H1 (cell line): Measurements from ENCODE around the gene CALCOCO2. TPM values are rescaled to one million over a fixed set of nuclear protein-coding genes. Genes with fewer than 3 reads are reported as not detected.

Source experiments
- CTCF ChIA-PET: fragments of 300-600 bp; sonication (Branson Sonifier 250); formaldehyde crosslinking; loops from one replicate; lab custom pipeline; 2021; ENCODE audit not compliant: partially characterized antibody; lab: Charles Lee
- POLR2A ChIA-PET: fragments of 300-600 bp; sonication (Branson Sonifier 250); formaldehyde crosslinking; loops from one replicate; lab custom pipeline; 2021; ENCODE audit warnings: inconsistent platforms; ENCODE audit not compliant: partially characterized antibody; lab: Charles Lee
- DNase-seq, 2 experiments: peaks; one replicate each; pipeline versions ENCODE4 v3.0.0 to v3.0.0-alpha.2; 2010 to 2022; ENCODE audit warnings: low spot score in 2 of 2, low read depth in 1 of 2, mixed read lengths in 1 of 2
- FAIRE-seq: peaks from 2 replicates; lab custom pipeline; 2011; peaks lifted over from hg19 to GRCh38; lab: Jason Lieb, UNC
- H2AFZ ChIP-seq: 2 replicates; pipeline ENCODE4 v1.8.1; 2012; ENCODE audit warnings: low read length, inconsistent platforms
- H2AK5ac ChIP-seq: 2 replicates; pipeline ENCODE4 v1.6.1; 2013; ENCODE audit warnings: low read depth, low read length
- H2BK120ac ChIP-seq: replicated peaks from 2 replicates; pipeline ENCODE3; 2013; ENCODE audit warnings: low read depth, low read length, inconsistent platforms
- H2BK12ac ChIP-seq: 2 replicates; pipeline ENCODE4 v1.6.1; 2013; ENCODE audit warnings: low read depth, low read length
- H2BK15ac ChIP-seq: 2 replicates; pipeline ENCODE4 v1.6.1; 2013; ENCODE audit warnings: low read length
- H2BK20ac ChIP-seq: 2 replicates; pipeline ENCODE4 v1.6.1; 2013; ENCODE audit warnings: low read length
- H2BK5ac ChIP-seq: 2 replicates; pipeline ENCODE4 v1.6.1; 2013; ENCODE audit warnings: low read depth, low read length
- H3K14ac ChIP-seq: 2 replicates; pipeline ENCODE4 v1.6.1; 2013; ENCODE audit warnings: inconsistent platforms; ENCODE audit not compliant: insufficient read length
- H3K18ac ChIP-seq: 2 replicates; pipeline ENCODE4 v1.6.1; 2013; ENCODE audit warnings: low read length; ENCODE audit errors: extremely low read depth
- H3K23ac ChIP-seq: 2 replicates; pipeline ENCODE4 v1.6.1; 2013; ENCODE audit warnings: inconsistent platforms; ENCODE audit not compliant: insufficient read length
- H3K23me2 ChIP-seq: 2 replicates; pipeline ENCODE4 v1.6.1; 2013; ENCODE audit warnings: low read depth, low read length
- H3K27ac ChIP-seq: 2 replicates; pipeline ENCODE4 v1.6.1; 2011; ENCODE audit warnings: low read depth, low read length, inconsistent platforms
- H3K27me3 ChIP-seq, 4 experiments: replicated peaks in 1 of 4; 1 replicate in 1 of 4; 2 replicates in 3 of 4; pipeline versions ENCODE4 v1.6.1 to v1.8.1; 2011 to 2013; ENCODE audit warnings: low read length in 3 of 4, mild to moderate bottlenecking in 3 of 4, inconsistent platforms in 2 of 4, mixed read lengths in 2 of 4, moderate library complexity in 1 of 4; ENCODE audit not compliant: control insufficient read depth in 3 of 4, insufficient read depth in 3 of 4; ENCODE audit errors: extremely low read depth in 1 of 4
- H3K36me3 ChIP-seq, 4 experiments: 2 replicates each; pipeline versions ENCODE4 v1.6.1 to v1.8.1; 2011 to 2013; ENCODE audit warnings: mild to moderate bottlenecking in 4 of 4, low read length in 3 of 4, moderate library complexity in 2 of 4, control low read depth in 1 of 4, inconsistent platforms in 1 of 4; ENCODE audit not compliant: insufficient read depth in 4 of 4, control insufficient read depth in 2 of 4
- H3K4ac ChIP-seq: replicated peaks from 2 replicates; pipeline ENCODE3; 2013; ENCODE audit warnings: low read length, low read depth, mixed read lengths, inconsistent platforms; ENCODE audit not compliant: insufficient read length
- H3K4me1 ChIP-seq, 4 experiments: replicated peaks in 1 of 4; 1 replicate in 1 of 4; 2 replicates in 3 of 4; pipeline versions ENCODE4 v1.6.1 to v1.8.1; 2011 to 2013; ENCODE audit warnings: low read length in 3 of 4, inconsistent platforms in 2 of 4, mixed read lengths in 1 of 4; ENCODE audit not compliant: insufficient read depth in 4 of 4, control insufficient read depth in 3 of 4
- H3K4me2 ChIP-seq, 2 experiments: 2 replicates each; pipeline versions ENCODE4 v1.6.1 to v1.8.1; 2011 to 2013; ENCODE audit warnings: low read depth in 2 of 2, low read length in 2 of 2, control low read depth in 1 of 2, inconsistent platforms in 1 of 2, mild to moderate bottlenecking in 1 of 2; ENCODE audit not compliant: insufficient read depth in 1 of 2
- H3K4me3 ChIP-seq, 4 experiments: fragments of 200-600, 300-600 bp in 1 of 4; sonication (generic), shearing (Covaris generic), sonication (Bioruptor Twin) in 1 of 4; 2 replicates each; pipeline versions ENCODE4 v1.5.1 to v1.8.1; 2011 to 2016; ENCODE audit warnings: low read length in 4 of 4, low read depth in 3 of 4, control low read depth in 2 of 4, inconsistent platforms in 2 of 4, mild to moderate bottlenecking in 2 of 4, mixed read lengths in 1 of 4, moderate library complexity in 1 of 4; ENCODE audit not compliant: insufficient read depth in 2 of 4; ENCODE audit errors: extremely low read depth in 1 of 4
- H3K56ac ChIP-seq: replicated peaks from 2 replicates; pipeline ENCODE3; 2013; ENCODE audit warnings: low read depth, mild to moderate bottlenecking, mixed read lengths, low read length, inconsistent platforms; ENCODE audit not compliant: insufficient read length
- H3K79me1 ChIP-seq: 2 replicates; pipeline ENCODE4 v1.6.1; 2013; ENCODE audit warnings: low read depth, low read length, control low read depth
- H3K79me2 ChIP-seq, 2 experiments: 2 replicates each; pipeline versions ENCODE4 v1.6.1 to v1.8.1; 2012 to 2013; ENCODE audit warnings: low read length in 2 of 2, mild to moderate bottlenecking in 2 of 2, inconsistent platforms in 1 of 2; ENCODE audit not compliant: insufficient read depth in 2 of 2, control insufficient read depth in 1 of 2
- H3K9ac ChIP-seq, 4 experiments: replicated peaks in 1 of 4; 1 replicate in 1 of 4; 2 replicates in 3 of 4; pipeline versions ENCODE4 v1.6.1 to v1.8.1; 2011 to 2013; ENCODE audit warnings: low read depth in 3 of 4, low read length in 3 of 4, control low read depth in 2 of 4, mild to moderate bottlenecking in 2 of 4, moderate library complexity in 2 of 4, inconsistent platforms in 1 of 4; ENCODE audit errors: extremely low read depth in 1 of 4
- H3K9me3 ChIP-seq, 2 experiments: 2 replicates each; pipeline versions ENCODE4 v1.6.1 to v1.8.1; 2012 to 2013; ENCODE audit warnings: mild to moderate bottlenecking in 2 of 2, moderate library complexity in 2 of 2, control low read depth in 1 of 2, inconsistent platforms in 1 of 2, low read depth in 1 of 2, low read length in 1 of 2, mixed read lengths in 1 of 2; ENCODE audit not compliant: insufficient read depth in 2 of 2
- H4K20me1 ChIP-seq, 2 experiments: replicated peaks in 1 of 2; 2 replicates each; pipeline versions ENCODE3 to v1.8.1; 2011 to 2013; ENCODE audit warnings: inconsistent platforms in 2 of 2, low read length in 2 of 2, mild to moderate bottlenecking in 1 of 2; ENCODE audit not compliant: insufficient read depth in 2 of 2, control insufficient read depth in 1 of 2
- H4K5ac ChIP-seq: 2 replicates; pipeline ENCODE4 v1.6.1; 2013; ENCODE audit warnings: low read length, low read depth, mixed read lengths, inconsistent platforms; ENCODE audit not compliant: insufficient read length
- H4K8ac ChIP-seq: 2 replicates; pipeline ENCODE4 v1.8.0; 2013; ENCODE audit warnings: mild to moderate bottlenecking, moderate library complexity, low read length, inconsistent platforms; ENCODE audit not compliant: insufficient read depth; ENCODE audit errors: extremely low read depth
- H4K91ac ChIP-seq: replicated peaks from 2 replicates; pipeline ENCODE3; 2013; ENCODE audit warnings: low read length, mixed read lengths, inconsistent platforms; ENCODE audit not compliant: insufficient read length
- ASH2L ChIP-seq: fragments of 200-600, 300-600 bp; sonication (generic); IDR thresholded peaks from one replicate; pipeline ENCODE4 v1.7.1; 2017; ENCODE audit warnings: low read length
- CREB1 ChIP-seq: IDR thresholded peaks from 2 replicates; pipeline ENCODE4 v1.6.1; 2012; ENCODE audit warnings: inconsistent platforms
- E2F6 ChIP-seq: IDR thresholded peaks from 2 replicates; pipeline ENCODE4 v1.6.1; 2012; ENCODE audit warnings: inconsistent platforms
- EP300 ChIP-seq, 2 experiments: IDR thresholded peaks; 1 replicate in 1 of 2; 2 replicates in 1 of 2; pipeline ENCODE4 v1.6.1; 2011 to 2012; ENCODE audit warnings: low read depth in 2 of 2, low read length in 2 of 2, mild to moderate bottlenecking in 2 of 2, borderline replicate concordance in 1 of 2, inconsistent platforms in 1 of 2, moderate library complexity in 1 of 2
- GTF2F1 ChIP-seq: IDR thresholded peaks from 2 replicates; pipeline ENCODE4 v1.6.1; 2012; ENCODE audit warnings: low read depth, low read length, improper control_type of control experiment, borderline replicate concordance
- RFX5 ChIP-seq: IDR thresholded peaks from 2 replicates; pipeline ENCODE4 v1.6.1; 2011; ENCODE audit warnings: low read depth, low read length, improper control_type of control experiment, borderline replicate concordance
- SAP30 ChIP-seq: fragments of 300-600 bp; sonication (generic); IDR thresholded peaks from 2 replicates; pipeline ENCODE4 v1.7.1; 2012; ENCODE audit warnings: low read length, moderate library complexity, mild to moderate bottlenecking, inconsistent platforms; ENCODE audit not compliant: insufficient read depth, insufficient replicate concordance
- SP1 ChIP-seq: IDR thresholded peaks from 2 replicates; pipeline ENCODE4 v1.6.1; 2011; ENCODE audit warnings: low read depth, low read length
- SP2 ChIP-seq: IDR thresholded peaks from 2 replicates; pipeline ENCODE4 v1.6.1; 2012; ENCODE audit warnings: mild to moderate bottlenecking, low read length, inconsistent platforms
- TAF1 ChIP-seq: IDR thresholded peaks from 2 replicates; pipeline ENCODE4 v1.6.1; 2011; ENCODE audit warnings: mild to moderate bottlenecking, low read depth, low read length
- TAF7 ChIP-seq: optimal IDR thresholded peaks from 2 replicates; pipeline ENCODE3; 2011; ENCODE audit warnings: low read depth, mild to moderate bottlenecking, inconsistent platforms, low read length, moderate library complexity, borderline replicate concordance
- TBP ChIP-seq: IDR thresholded peaks from 2 replicates; pipeline ENCODE4 v1.6.1; 2011; ENCODE audit warnings: low read depth, low read length, improper control_type of control experiment
- WGBS, 2 experiments: shearing (Covaris generic) in 1 of 2; methylation state at CpG; one replicate each; pipeline versions ENCODE4 v1.1.6 to v1.1.7; 2013 to 2015; ENCODE audit warnings: low lambda C conversion rate in 2 of 2, mixed read lengths in 2 of 2, inconsistent platforms in 1 of 2, low coverage in 1 of 2, missing lambda C conversion rate in 1 of 2; ENCODE audit not compliant: insufficient replicate concordance in 2 of 2, insufficient coverage in 1 of 2, insufficient read length in 1 of 2; ENCODE audit errors: extremely low coverage in 1 of 2, missing lambda C conversion rate in 1 of 2; 5-methylcytosine and 5-hydroxymethylcytosine counted together
- polyA plus RNA-seq, 7 experiments: library from polyadenylated mRNA; depleted of rRNA in 3 of 7; stranded (reverse) in 5 of 7; unstranded in 2 of 7; fragments of >200 nt in 5 of 7; fragments of 200-250 nt in 2 of 7; gene quantifications; 1 replicate in 5 of 7; 2 replicates in 1 of 7; 4 replicates in 1 of 7; pipeline versions ENCODE4 v1.2.1 to v1.2.3, GENCODE V29; 2011 to 2013; ENCODE audit warnings: missing spikeins in 2 of 7, mixed read lengths in 2 of 7
- total RNA-seq: library from RNA; stranded (reverse); fragmentation: NEBNext Ultra II Directional; extraction: Animal tissue kit (Norgen Biotek cat#: 25700); gene quantifications from 2 replicates; pipeline ENCODE4 v1.2.1, GENCODE V29; 2021

CALCOCO2 gene
- total and polyA plus RNA-seq, 2 of the 8 experiments (the other 6 are each of a cell fraction or from before 2014, with no cell fraction given) = 12.1 to 31.8 TPM

- H4K5ac ChIP-seq = peak overlapping the region; percentile 69
- no peaks in the 10 kb centered on the region for H3K9me3 ChIP-seq
- H2BK12ac ChIP-seq = peak overlapping the region; percentile 89
- no peak overlapping the region for H2AK5ac ChIP-seq
- H3K56ac ChIP-seq = no peak overlapping the region
- peaks cover 3% of the 10 kb centered on the region; the same call in 1 of the 2 replicates for H3K23me2 ChIP-seq
- peak overlapping the region; percentile 81; the same call in 1 of the 2 replicates for H2BK20ac ChIP-seq
- H3K4me2 ChIP-seq = peak overlapping the region; percentile 58 to 61
- 11% methylated on average over 9 of the region's 9 CpGs; no CpG with 5 or more reads in 1 of the 2 experiments for WGBS, 2 experiments
- H3K14ac ChIP-seq = peak overlapping the region; percentile 38
- H3K4me3 ChIP-seq = peak overlapping the region in 3 of 4 experiments; percentile 21 to 73 (median 30); a peak in 6 of 8 replicates
- H3K36me3 ChIP-seq = no peaks in the 10 kb centered on the region
- ChIA-PET CTCF (interaction anchor here (1.0 to 88.5 kb wide), 3 partner anchors 14 to 150 kb away, joined by 3 to 2590 read pairs (median 11); partner anchors contain the start of gene ATP5MC1), POLR2A (interaction anchor here (0.6 to 3.1 kb wide), 12 partner anchors 9 to 762 kb away, joined by 3 to 16 read pairs (median 4); partner anchors contain the start of genes ATP5MC1 and CALCOCO2)
- FAIRE-seq (peak; percentile 89), DNase-seq (peak in 1 of 2 experiments; percentile 78)
- peak overlapping the region; percentile 56 for H4K91ac ChIP-seq
- no peaks in the 10 kb centered on the region for H4K20me1 ChIP-seq
- H3K27ac ChIP-seq = peak overlapping the region; percentile 76
- H2AFZ ChIP-seq = peak overlapping the region; percentile 19; the same call in 1 of the 2 replicates
- no peak overlapping the region for H4K8ac ChIP-seq
- no peak overlapping the region for H3K23ac ChIP-seq
- H3K18ac ChIP-seq = peak overlapping the region; percentile 84
- H3K4ac ChIP-seq = no peak overlapping the region
- peak overlapping the region; percentile 80 for H2BK5ac ChIP-seq
- no peaks in the 10 kb centered on the region for H3K79me2 ChIP-seq
- H3K27me3 ChIP-seq = no peaks in the 10 kb centered on the region
- peak overlapping the region in 2 of 4 experiments; percentile 20 to 38; a peak in 2 of 7 replicates for H3K9ac ChIP-seq
- peaks cover 14 to 18% (median 16%) of the 10 kb centered on the region in 4 experiments for H3K4me1 ChIP-seq
- no peak overlapping the region for H2BK15ac ChIP-seq
- peak overlapping the region; percentile 25 for H2BK120ac ChIP-seq
- no peaks in the 10 kb centered on the region for H3K79me1 ChIP-seq
- peak; percentile 83 for TF ChIP-seq SP1
- no peak for TF ChIP-seq CREB1
- TF ChIP-seq RFX5 = no peak
- TF ChIP-seq ASH2L = peak; percentile 91
- peak in 1 of 2 experiments; percentile 34; a peak in 1 of 3 replicates for TF ChIP-seq EP300 (IDR thresholded peaks at IDR 0.05; ENCODE audit: borderline replicate concordance in 1 of 2, low read depth in 2 of 2, low read length in 2 of 2)
- no peak for TF ChIP-seq TAF7
- no peak for TF ChIP-seq SAP30
- no peak for TF ChIP-seq TBP
- 0 out of 2 replicates have a peak, but pooled peaks have one; percentile 40 for TF ChIP-seq TAF1
- TF ChIP-seq E2F6 = no peak
- TF ChIP-seq SP2 = no peak
- TF ChIP-seq GTF2F1 = no peak
These were observed 12.4 kb upstream of the CALCOCO2 start for GRCh38 chr17:48818361-48818841.
